HG02610 (cell line): Measurements from ENCODE around the gene ZIC4.

ENCODE experiments used
- ATAC-seq: cut with Tn5 transposase; IDR thresholded peaks from one replicate; pipeline ENCODE4 v1.9.1; 2021; ENCODE audit warnings: mild to moderate bottlenecking, moderate library complexity; ENCODE audit not compliant: unreplicated experiment

ZIC4 gene

DNA sequence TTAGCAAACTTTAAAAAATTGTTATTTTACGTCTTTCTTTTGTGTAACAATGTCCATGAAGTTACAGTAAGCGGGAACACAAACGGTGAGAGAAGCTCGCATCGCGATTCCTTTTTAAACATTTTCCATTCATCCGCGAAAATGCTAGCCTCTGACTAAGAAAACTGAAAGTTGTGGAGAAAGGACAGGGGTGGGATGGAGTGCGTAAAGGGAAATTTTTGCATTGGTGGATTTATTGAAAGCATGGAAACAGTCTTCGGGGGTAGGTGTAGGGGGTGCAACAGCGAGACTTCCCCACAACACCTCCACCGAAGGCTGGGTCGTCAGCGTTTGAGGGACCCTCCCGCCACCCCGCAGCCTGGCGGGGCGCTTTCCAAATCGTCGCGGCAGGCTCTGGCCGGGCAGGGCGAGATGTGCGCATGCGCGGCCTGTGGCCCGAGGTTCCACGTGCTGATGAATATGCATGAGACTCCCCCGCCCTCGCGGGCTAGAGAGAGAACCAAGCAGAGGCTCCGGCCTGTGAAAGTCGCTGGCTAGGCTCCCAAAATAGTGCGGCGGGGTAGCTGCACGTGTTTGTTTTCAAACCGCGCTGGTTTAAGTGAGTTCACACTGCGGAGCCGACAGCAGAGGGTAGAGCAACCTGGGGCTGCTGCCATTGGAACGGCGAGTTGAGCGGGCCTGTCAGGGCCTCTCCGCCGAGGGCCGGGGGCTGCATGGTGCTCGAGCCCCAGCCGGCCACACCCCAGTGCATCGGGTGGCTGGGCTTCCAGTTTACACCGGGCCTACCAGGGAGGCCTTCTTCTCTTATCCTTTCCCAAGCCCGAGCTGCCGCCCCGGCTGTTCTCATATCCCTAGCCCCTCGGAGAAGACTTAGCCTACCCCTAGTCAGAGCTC lies 12.7 kb upstream of the ZIC4 start:
- no peak for ATAC-seq

DNA sequence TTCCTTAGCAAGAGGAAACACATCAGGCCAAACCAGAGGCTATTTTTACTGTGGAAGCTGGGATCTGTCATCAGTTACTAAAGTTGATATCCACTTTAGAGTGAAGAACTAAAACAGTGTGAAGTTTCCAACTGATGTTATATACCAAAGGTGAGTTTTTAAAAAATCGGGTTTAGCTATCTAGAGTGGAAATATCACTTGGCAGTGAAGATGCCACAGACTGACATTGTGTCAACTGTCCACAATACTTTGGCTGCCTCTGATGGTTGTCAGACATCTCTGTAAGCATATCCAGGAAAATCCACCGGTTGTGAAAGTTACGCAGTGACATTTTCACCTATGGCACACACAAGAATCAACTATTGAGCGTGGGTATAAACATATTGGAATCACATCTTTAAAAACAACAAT lies 12.0 kb upstream of the ZIC4 start:
- ATAC-seq: no peak

DNA sequence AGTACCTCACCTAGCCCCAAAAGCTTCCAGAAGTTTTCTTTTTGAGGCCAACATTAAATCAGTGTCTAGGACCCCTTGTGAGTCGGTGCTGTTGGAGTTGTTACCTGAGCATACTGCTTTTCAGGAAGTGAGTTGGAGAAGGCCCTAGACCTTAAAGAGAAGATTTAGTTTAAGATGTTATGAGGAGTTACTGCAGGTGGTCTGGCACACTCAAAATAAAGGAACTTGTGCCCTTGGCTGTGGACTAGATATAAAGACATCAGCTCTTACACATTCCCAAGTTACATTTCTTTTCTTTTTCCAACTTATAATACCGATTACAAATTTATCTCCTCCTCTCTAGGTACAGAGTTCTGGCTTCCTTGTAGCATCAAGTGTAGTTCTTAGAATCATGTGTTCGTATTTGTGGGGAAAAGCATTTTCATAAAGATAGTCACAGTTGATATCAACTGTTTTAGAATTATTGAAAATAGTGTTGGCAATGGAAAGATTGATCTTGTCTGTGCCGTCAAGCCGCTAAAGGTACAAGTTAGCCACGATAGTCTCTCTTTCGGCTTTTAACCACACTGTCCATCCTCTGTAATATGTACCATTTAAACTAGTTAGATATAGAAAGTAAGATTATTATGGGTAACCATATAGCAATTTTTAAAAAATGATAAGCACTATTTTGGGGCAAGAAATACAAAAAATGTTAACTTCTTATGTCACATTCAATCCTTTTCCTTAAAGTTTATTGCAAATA lies 11.4 kb upstream of the ZIC4 start:
- no peak for ATAC-seq

DNA sequence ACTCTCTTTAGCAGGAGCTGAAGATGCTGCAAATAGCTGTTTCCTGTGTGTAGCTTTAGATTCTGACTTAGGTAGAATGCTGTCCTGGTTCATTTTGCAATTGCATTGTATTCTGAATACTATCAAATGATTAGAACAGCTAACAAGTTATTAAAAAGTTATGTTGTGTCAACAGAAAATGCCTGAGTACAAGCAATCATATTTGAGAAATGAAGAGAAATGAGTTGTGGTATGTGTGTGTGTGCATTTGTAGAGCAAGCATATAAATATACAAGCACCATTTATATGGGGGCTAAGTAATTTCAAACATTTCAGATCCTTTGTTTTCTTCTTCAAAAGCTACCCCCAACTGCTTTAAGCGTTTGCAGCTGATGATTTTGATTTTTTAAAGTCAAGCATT lies 10.6 kb upstream of the ZIC4 start:
- ATAC-seq: no peak

DNA sequence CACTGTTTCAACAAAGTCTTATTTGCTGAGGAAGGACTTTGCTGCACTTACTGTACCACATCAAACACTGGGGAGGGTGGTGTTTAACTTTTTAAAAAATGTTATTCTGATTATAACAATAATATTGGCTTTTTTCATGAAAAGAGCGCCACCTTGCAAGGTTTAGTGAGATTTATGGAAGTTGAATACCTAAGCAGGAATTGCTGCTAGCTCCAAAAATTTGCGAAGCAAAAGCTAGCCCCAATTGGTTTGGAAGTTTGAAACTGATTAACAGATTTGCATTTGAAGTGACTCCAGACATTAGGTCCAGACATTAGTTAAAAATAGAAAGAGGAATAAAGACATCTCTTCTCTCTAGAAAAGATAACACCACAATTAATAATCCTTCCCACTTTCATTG lies 9.5 kb upstream of the ZIC4 start:
- ATAC-seq: no peak

DNA sequence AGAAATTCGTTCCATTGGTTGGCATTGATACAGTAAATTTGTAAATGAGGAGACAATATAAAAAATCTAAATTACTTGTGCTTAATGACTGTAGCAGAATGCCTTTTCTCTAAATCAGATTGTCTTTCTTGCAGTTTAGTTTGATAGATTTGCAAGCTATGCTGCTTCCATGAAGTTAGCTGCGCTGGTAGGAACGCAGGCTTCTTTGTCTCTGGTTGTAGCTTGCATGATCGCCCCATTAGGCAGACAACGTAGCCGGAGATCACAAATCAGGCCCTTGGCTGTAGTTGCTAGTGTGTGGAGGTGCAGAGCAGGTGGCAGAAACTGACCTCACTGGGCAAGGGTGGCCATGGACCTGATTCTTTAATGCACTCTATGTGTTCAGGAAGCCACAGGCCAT lies 8.9 kb upstream of the ZIC4 start:
- ATAC-seq: no peak

DNA sequence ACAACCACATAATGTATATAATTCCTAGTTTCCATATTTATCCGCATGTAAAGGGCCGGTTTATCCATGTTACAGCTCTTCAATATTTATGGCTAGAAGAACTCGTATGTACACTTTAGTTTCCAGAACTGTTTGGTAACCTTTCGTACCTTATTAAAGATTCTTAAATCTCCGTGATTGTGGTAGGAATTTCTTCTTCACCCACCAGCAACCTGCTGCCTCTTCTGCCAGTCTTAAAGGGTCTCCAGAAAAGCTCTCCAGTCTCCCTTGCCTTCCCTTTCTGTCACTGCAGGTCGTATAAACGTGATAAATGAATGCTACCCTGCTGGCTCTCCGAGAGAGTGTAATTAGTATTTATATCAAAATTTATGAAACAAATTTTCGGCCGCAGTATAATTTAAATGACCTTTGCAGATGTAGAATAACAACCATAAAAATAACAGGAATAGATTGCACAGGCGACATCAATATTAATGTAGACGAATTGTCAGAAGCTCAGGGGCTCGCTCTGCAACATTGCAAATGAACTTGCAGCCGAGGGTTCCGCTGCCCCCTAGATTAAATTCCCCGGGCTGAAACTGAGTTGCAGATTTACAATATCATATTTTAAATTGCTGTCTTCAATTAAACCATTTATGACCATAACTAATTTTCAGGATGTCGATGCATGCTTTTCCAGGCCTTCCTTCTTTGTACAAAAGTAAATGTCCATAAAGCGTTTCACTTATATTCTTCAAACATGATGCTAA lies 8.2 kb upstream of the ZIC4 start:
- ATAC-seq: no peak

DNA sequence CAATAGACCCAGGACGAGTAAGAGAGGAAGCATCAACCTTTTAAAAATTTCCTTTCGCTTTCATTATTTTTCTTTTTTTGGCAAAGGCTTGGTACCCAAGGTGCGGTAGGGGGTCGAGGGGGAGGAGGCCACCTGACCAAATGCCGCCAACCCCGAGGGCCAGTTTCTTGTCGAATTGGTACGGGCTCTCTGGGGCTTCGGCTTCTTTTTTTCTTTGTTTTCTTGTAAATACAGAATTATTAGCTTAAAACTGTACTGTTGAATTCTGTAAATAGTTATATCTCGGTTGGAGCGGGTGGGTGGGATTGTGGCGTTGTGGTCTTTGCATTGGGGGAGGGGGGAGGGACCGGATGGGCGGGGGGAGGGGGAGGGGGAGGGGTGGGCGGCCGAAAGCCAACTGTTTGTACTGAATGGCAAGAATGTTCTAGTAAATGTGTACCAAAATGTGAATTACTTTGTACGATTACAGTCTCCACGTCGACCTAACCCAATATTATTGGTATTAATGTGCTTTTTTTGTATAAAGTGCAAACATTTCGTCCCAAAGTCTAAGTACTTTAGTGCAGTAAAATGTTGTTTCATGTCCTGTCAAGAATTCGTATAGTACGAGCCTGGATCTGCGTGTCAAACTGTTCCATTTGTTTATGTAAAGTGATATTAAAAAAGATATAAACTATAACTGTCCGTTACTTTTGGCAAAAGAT lies 7.5 kb upstream of the ZIC4 start:
- ATAC-seq: no peak

DNA sequence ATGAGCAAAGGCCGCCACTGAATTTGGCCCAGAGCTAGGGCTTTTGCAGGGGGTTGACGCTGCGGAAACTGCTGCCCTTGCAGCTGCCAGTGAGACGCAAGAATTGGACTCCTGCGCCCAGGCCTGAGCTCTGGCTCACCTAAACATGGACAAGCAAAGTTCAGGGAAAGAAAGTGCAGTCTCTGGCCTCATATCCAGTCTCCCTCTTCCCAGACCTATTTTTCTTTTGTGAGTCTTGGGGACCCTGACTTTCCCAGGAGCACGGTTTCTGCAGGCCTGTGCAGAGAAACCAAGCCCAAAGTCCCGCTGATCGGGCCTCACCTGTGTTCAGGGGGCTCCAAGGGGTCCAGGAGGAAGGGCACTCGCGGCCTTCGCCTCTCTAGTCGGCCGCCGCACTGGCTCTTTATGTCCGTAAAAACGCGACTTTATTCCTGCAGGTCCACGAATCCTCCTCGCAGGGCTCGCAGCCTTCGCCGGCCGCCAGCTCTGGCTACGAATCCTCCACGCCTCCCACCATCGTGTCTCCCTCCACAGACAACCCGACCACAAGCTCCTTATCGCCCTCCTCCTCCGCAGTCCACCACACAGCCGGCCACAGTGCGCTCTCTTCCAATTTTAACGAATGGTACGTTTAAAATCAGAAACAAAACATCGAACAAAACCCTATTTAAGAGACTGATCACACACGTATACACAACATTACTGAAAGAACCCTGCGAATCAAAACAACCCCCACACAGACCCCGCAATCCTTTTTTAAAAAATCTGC lies 6.8 kb upstream of the ZIC4 start:
- ATAC-seq: no peak

DNA sequence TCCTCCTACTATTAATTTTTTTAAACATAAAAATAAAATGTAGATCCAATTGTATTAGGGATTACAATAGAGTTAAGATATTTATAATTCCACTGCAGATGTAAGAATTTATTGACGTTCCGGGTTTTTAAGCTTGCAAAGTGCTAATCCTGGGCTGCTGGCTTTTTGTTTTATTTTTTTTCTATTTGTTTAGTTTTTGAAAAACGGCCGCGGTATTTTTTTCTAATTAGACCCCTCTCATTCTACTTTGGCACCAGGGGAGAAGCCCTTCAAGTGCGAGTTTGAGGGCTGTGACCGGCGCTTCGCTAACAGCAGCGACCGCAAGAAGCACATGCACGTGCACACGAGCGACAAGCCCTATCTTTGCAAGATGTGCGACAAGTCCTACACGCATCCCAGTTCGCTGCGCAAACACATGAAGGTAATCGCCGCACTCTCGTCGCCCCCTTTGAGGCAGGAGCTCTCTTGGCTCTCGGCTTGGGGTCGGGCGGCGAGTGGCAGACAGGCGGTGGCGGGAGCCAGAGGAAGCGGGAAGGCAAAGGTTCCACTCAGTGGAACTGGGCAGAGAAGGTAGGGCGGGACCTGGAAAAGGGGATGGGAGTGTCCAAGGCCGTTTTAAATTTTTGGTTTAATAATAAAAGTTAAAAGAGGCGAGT lies 6.0 kb upstream of the ZIC4 start:
- ATAC-seq: no peak

DNA sequence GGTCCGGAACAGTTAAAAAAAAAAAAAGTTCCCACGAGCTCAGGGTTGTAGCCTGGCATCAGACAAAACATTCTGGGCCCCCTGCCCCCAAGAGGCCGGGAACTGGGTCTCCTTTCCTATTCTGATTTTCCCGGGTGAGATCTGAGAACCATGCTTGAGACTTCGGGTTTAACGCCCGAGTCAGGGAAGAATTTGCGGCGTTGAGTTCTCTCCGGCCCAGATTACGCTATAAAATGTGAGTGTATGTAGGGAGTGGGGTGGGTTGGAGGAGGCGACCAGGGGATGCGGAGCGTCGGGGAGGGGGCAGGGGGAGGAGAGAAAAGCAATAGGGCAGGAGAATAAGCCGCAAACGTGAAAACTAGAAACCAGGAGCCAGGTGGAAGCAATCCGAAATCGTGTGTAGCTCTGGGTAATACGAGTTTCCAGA lies 5.5 kb upstream of the ZIC4 start:
- ATAC-seq: no peak

DNA sequence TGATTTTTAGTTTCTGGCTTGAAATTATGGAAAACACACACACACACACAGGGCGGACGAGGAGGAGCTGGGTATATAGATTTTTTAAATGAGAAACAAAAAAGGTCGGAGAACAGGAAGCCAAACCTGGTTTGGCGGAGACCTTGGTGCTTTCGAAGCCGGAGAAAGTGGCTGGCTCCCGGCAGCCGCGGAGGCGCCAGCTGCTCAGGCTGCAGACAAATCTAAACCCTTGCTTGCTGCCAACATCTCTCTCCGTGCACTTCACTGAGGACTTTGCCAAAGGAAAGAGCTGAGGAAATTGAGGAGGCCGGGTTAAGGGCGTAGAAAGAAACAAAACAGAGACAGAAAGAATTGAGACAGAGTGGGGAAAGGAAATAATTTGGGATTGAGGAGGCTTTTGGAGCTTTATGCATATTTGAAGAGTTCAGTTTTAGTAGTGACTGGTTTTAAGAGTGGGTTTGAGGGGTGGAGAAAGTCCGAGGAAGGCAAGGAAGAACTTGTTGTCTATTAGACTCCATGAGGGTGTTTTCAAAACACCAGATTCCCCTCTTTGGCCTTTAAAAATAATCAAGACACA lies 5.0 kb upstream of the ZIC4 start:
- ATAC-seq: no peak

DNA sequence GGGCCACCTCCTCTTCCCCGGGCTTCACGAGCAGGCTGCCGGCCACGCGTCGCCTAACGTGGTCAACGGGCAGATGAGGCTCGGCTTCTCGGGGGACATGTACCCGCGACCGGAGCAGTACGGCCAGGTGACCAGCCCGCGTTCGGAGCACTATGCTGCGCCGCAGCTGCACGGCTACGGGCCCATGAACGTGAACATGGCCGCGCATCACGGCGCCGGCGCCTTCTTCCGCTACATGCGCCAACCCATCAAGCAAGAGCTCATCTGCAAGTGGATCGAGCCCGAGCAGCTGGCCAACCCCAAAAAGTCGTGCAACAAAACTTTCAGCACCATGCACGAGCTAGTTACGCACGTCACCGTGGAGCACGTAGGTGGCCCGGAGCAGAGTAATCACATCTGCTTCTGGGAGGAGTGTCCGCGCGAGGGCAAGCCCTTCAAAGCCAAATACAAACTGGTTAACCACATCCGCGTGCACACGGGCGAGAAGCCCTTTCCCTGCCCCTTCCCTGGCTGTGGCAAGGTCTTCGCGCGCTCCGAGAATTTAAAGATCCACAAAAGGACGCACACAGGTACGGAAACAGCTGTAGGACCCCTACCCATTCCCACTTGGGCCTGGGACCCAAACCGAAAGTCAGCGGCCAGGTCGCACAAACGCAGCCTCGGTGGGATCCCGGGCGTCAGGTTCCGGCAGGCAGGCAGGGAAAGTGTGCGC lies 4.3 kb upstream of the ZIC4 start:
- no peak for ATAC-seq

DNA sequence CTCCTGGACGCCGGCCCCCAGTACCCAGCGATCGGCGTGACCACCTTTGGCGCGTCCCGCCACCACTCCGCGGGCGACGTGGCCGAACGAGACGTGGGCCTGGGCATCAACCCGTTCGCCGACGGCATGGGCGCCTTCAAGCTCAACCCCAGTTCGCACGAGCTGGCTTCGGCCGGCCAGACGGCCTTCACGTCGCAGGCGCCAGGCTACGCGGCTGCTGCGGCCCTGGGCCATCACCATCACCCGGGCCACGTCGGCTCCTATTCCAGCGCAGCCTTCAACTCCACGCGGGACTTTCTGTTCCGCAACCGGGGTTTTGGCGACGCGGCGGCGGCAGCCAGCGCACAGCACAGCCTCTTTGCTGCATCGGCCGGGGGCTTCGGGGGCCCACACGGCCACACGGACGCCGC lies 3.8 kb upstream of the ZIC4 start:
- ATAC-seq: no peak

DNA sequence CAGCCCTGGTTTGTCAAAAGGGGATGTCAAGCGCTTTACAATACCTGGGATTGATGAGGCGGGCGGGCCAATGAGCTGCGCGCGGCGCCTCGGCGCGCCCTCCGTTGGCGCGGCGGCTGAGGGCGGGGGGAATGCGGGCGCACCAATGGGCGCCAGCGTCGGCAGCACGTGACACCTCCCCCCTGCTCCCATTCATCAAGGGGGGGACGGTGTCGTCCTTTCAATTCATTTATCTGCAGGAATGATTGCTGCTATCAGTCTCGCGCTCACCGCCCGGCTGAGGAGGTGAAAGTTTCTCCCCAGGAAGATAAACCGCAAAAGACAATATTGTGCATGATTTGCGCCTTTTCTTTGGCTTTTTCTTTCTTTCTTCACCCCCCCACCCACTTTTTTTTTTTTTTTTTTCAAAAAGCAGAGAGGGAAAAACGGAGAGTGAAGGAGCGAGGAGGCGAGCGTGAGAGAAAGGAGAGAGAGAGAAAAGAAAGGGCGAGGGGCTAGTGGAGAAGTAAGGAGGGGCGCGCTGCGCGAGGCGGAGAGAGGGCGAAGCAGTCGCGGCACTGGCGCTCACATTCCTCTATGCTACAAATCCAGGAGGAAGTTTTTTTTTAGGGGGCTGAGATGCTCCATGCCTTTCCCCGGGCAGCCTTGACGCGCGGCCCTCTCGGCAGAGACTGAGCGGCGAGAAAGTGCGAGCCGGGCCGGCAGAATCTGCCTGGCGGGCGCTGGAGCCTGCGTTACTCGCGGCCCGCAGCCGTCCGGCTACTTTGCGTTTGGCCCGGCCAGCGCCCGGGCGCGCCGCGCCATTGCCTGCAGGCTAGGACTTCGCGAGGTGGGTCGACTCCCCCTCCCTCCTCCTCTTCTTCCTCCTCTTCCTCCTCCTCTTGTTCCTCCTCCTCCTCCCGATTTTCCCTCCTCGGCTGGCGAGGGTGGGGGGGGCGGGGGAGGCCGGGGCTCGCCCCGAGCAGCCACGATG lies 3.1 kb upstream of the ZIC4 start, which contains the start of gene ZIC1:
Gene ZIC1 (plus strand): TSS at position 223 of the 973 bp plus-strand sequence. CDS start 748 bp downstream, at position 971.
- no peak for ATAC-seq

DNA sequence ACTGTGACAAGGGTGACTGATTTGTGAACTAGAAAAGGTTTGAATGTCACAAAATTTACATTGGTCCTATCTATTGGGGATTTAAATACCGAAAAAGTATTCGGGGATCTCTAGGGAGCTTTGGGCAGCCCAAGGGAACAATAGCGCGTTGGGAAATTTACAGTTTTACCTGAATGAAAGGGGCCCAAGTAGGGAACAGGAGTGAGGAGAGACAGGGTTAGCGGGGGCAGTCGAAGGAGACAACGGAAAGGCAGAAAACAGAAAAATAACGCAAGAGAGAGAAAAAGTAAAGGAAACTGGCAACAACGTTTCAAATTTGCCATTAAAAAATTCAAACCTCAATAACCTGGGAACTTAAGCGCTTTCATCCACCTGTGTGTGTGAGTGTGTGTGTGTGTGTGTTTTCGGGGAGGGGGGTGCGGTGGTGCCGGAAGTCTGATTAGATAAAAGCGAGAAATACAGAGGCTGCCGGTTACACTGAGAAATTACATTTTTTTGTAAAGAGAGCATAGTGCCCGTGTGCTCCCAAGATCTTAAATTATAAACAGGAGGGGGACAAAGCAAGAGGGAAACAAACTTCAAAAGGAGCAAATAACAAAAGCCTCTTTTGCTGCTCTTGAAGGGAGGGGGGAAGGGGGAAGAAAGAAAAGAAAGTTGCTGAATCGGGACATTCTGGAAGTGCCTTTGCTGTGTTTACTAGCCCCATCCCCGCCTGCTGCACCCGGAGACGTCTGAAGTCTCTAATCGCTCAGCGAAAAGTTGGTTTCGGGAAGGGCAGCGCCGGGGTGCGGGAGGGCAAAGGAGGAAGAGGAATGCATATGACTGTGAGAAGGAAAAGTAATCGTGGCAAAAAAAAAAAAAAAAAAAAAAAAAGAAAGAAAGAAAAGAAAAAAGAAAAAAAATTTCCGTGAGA lies 2.1 kb upstream of the ZIC4 start:
- ATAC-seq: no peak
